Effector CD4-positive, alpha-beta T cell (primary cell): ENCODE results near the gene ECT2.

ENCODE experiments used
- DNase-seq: peaks from one replicate; pipeline ENCODE4 v3.0.0-alpha.2; 2020

Gene ECT2

DNA sequence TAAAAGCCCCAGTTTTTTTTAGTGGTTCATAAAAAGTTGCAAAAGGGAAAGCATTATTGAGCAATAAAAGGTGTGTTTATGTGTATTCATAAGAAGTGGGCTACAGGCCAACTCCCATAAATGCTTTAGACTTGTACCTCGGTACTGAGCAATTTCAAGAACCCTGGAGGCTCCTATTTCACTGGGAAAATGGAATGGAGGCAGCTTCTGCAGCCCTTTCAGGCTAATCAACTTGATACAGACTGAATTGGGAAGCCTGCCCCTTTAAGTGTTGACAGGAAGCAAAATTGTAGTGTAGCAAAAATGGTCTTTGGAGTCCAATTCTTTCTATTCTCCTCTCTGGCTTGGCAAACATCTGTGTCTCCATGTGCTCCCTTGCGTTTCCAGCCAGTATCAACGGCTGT lies 118.8 kb downstream of the ECT2 start:
- no peak for DNase-seq

DNA sequence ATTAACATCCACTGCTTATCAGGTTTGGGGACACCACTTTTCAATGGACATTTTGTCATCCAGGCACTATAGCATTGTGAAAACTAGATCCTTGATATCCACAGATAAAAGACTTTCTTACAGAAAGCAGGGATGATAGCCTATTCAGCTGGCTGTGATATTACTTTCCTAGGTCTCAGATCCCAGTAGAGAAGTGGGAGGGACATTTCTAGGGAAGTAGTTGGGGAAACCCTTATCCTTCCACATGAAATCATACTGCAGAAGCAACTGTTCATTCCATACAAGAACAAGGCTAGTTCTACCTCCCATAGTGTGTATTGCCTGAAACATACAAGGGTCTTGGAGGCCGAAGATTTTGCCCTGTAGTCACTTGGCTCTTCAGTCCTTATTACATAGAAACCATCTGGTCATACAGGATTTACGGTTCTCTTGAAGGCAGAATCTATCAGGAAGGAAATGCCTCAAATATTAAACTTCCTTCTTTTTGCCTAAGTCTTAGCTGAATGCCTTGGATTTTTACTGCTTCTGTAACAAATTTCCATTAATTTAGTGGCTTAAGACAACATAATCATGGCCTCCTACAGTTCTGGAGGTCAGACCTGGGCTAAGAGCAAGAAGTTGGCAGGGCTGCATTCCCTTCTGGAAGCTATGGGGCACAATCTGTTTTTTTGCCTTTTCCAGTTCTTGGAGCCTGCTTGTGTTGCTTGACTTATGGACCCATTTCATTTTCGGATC lies 119.4 kb downstream of the ECT2 start:
- no peak for DNase-seq
